PC-3 (cell line): Measurements from ENCODE around the gene RAMAC.

Source experiments
- EZH2 ChIP-seq: fragments of 300-600 bp; sonication (generic); IDR thresholded peaks from one replicate; pipeline ENCODE4 v1.6.1; 2017; ENCODE audit warnings: antibody characterized with exemption, mild to moderate bottlenecking, low read length; ENCODE audit not compliant: unreplicated experiment
- EZH2phosphoT487 ChIP-seq: fragments of 300-600 bp; sonication (generic); IDR thresholded peaks from 2 replicates; pipeline ENCODE4 v1.6.1; 2018; ENCODE audit warnings: mild to moderate bottlenecking, antibody characterized with exemption, low read length, borderline replicate concordance
- TF ChIP-seq, protein P1 (sequence below): fragments of 300-600 bp; sonication (generic); conservative IDR thresholded peaks from 2 replicates; pipeline ENCODE4 v1.5.1; 2017; ENCODE audit warnings: antibody characterized with exemption, low read depth, mild to moderate bottlenecking, low read length

DNA sequence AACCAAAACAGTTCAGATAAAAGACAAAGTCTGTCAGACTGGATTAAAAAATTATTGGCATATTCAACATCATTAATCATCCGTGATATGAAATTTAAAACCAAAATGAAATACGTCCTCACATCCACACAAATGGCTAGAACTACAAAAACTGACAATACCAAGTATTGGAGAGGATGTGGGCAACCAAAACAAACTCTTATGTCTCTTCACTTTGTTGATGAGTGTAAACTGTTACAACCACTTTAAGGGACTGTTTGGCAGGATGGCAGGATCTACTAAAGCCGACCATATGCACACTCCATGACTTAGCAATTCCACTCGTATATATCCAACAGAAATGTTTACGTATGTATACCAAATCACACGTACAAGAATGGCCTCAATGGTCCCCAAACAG lies 50.2 kb downstream of the RAMAC start:
- TF ChIP-seq, protein P1, sequence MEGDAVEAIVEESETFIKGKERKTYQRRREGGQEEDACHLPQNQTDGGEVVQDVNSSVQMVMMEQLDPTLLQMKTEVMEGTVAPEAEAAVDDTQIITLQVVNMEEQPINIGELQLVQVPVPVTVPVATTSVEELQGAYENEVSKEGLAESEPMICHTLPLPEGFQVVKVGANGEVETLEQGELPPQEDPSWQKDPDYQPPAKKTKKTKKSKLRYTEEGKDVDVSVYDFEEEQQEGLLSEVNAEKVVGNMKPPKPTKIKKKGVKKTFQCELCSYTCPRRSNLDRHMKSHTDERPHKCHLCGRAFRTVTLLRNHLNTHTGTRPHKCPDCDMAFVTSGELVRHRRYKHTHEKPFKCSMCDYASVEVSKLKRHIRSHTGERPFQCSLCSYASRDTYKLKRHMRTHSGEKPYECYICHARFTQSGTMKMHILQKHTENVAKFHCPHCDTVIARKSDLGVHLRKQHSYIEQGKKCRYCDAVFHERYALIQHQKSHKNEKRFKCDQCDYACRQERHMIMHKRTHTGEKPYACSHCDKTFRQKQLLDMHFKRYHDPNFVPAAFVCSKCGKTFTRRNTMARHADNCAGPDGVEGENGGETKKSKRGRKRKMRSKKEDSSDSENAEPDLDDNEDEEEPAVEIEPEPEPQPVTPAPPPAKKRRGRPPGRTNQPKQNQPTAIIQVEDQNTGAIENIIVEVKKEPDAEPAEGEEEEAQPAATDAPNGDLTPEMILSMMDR: no peak
- no peak for TF ChIP-seq EZH2
- no peak for TF ChIP-seq EZH2phosphoT487
